NCI-H1436 treated with DMSO at 0.1 percent for 48 hours (cell line): ENCODE measurements around the gene SLC28A3.
"Not testable (repeated sequence)": the region's sequence is repeated elsewhere in the genome, so short reads cannot be mapped to it uniquely, and the experiment has no call there.

Experiments used
- DNase-seq: peaks from one replicate; lab custom pipeline; 2025; lab: John Stamatoyannopoulos, UW

The SLC28A3 gene, protein sequence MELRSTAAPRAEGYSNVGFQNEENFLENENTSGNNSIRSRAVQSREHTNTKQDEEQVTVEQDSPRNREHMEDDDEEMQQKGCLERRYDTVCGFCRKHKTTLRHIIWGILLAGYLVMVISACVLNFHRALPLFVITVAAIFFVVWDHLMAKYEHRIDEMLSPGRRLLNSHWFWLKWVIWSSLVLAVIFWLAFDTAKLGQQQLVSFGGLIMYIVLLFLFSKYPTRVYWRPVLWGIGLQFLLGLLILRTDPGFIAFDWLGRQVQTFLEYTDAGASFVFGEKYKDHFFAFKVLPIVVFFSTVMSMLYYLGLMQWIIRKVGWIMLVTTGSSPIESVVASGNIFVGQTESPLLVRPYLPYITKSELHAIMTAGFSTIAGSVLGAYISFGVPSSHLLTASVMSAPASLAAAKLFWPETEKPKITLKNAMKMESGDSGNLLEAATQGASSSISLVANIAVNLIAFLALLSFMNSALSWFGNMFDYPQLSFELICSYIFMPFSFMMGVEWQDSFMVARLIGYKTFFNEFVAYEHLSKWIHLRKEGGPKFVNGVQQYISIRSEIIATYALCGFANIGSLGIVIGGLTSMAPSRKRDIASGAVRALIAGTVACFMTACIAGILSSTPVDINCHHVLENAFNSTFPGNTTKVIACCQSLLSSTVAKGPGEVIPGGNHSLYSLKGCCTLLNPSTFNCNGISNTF

GRCh38 chr9:84340535-84340934 is at the start of gene SLC28A3:
TSS of gene SLC28A3 (minus strand) at chr9:84340758. CDS start at chr9:84340633, 125 bp downstream.
- DNase-seq = no peak

- DNase-seq = not testable (repeated sequence)
Observed at GRCh38 chr9:84390254-84390653, 49.7 kb upstream of the SLC28A3 start.

DNA sequence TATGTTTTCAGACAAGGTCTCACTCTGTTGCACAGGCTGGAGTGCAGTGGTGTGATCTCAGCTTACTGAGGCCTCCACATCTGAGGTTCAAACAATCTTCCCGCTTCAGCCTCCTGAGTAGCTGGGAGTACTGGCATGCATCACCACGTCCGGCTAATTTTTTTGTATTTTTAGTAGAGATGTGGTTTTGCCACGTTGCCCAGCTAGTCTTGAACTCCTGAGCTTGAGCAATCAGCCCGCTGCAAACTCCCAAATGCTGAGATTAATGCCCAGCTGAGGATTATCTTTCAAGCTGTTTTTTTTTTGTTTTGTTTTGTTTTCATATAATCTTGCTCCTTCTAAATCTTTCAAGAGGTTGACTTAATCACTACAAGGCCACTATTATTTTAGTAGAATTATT is 47.3 kb upstream of the SLC28A3 start:
- DNase-seq = no peak

DNA sequence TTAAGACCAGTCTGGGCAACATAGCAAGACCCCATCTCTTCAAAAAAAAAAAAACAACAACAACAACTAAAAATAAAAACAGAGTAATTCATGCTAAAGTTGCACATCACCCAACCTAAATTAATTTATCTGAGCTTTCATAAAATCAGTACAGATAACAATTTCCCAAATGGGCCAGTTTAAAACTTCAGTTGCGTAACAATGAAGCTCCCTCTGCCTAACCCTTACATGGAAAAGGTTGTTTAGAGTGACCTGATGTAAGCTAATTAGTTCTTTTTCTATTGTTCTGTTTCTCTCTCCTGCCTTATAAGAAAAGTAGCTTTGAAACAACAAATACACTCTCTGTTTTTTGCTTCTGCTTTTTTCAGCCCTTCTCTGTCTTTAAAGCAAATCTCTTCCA is 46.2 kb upstream of the SLC28A3 start:
- DNase-seq = no peak

DNA sequence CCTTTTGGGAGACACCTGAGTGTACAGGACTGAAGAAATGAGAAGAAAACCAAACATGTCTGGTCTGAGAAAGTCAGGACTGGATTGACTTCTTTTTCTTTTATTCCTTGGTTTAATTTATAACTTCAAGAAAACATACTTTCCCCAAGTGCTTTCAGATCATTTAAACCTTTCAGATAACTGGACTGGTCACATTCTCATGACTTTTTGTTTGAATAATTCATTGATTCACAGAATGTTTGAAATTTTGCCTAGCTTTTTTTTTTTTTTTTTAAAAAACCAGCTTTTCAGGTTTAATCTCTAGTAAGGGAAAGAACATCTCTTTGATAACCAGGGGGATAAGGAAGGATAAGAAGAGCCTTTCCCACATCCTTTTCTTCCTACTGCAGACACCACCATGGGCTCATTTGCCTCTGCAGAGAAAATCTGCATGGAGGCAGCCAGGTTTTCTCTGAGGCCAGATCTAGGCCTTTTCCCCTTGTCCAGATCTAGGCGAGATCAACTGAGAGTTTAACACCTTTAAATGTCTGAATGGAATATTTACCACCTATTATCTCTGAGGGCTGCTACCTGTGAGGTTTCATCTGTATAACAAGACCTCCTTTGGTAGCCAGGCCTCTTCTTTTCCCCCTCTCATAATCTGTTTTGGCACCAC is 45.0 kb upstream of the SLC28A3 start:
- no peak for DNase-seq

- no peak for DNase-seq
Observed at GRCh38 chr9:84384617-84385016, 44.1 kb upstream of the SLC28A3 start.

- DNase-seq = no peak
Observed at GRCh38 chr9:84383178-84383577, 42.6 kb upstream of the SLC28A3 start.

DNA sequence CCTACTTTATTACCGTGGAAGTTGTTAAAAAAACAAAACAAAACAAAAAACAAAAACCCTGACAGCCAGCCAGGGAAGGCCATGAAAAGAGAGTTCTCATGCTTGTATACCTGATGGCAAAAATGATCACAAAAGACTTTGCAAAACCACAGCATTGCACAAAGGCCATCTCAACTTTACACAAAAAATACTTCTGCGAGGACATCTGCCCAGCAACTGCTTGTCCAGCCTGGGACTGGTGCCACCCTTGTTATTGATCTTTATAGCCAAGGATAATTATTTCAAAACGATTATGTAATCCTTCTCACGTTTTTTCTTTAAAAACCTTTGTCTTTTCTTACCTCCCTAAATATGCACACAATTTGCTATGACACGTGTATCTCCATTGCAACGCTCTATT is 42.2 kb upstream of the SLC28A3 start:
- no peak for DNase-seq

DNA sequence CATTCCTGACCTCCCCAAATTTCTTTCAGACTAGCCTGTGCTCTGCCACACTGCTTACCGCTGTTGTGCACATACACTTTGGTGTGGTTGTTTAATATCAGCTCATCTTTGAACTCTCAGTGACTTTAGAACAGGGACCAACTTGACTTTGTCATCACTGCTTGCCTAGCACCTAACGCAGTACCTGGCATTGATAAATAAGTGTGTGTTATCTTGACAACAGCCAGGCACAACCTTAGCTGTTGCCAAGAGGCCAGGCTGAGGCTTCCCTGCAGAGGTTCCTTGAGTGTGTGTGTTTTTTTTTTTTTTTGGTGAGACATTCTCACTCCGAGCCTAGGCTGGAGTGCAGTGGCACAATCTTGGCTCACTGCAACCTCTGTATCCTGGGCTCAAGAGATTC is 41.0 kb upstream of the SLC28A3 start:
- DNase-seq = no peak

- no peak for DNase-seq
Observed at GRCh38 chr9:84379740-84380139, 39.2 kb upstream of the SLC28A3 start.

DNA sequence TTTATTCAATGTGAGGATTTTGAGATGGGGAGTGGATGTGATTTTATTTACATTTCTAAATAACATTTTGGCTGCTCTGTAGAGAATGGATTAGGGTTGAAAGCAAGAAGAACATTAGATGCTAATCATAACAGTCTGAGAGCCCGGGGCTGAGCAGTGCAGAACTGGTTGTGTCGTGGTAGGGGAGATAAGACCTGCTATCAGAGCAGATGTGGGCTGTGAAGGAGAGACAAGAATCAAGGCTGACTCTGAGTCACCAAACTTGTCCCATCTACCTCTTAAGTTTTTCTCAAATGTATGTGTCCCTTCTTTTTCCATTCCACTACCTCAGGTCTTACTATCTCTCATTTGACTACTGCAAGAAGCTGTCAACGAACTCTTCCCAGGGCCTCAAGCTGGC is 35.4 kb upstream of the SLC28A3 start:
- DNase-seq = no peak

- no peak for DNase-seq
Observed at GRCh38 chr9:84374516-84374915, 34.0 kb upstream of the SLC28A3 start.

GRCh38 chr9:84374013-84374412 is 33.5 kb upstream of the SLC28A3 start:
- DNase-seq = no peak

- no peak for DNase-seq
Observed at GRCh38 chr9:84371737-84372136, 31.2 kb upstream of the SLC28A3 start.

DNA sequence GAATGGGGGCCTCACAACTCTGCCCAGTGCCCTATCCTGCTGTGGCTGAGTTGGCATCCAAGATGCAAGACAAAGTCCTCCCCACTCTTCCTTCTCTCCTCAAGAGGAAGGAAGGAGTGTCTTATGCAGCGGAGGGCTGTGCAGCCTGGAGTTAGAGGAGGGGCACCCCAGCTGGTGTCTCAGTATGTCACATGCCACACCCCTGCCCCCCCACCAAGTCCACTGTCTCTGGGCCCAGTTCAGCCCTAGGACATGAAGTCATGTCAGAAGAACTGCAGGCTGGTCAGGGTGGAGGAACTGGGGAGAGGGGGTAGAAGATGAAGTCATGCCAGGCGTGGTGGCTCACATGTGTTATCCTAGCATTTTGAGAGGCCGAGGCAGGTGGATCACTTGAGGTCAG is 28.0 kb upstream of the SLC28A3 start:
- DNase-seq = no peak

DNA sequence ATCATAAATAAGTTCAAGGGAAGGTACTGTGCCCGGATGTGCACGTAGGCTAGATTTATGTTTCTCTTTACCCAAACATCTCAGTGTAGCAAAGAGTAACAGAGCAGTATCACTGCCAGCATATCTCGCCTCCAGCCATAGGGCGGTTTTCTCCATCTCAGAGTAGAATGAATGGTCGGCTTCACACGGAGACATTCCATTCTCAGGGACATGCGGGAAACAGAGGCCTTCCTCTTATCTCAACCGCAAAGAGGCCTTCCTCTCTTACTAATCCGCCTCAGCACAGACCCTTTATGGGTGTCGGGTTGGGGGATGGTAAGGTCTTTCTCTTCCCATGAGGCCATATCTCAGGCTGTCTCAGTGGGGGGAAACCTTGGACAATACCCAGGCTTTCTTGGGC is 27.2 kb upstream of the SLC28A3 start:
- not testable (repeated sequence) for DNase-seq

- no peak for DNase-seq
Observed at GRCh38 chr9:84366683-84367082, 26.1 kb upstream of the SLC28A3 start.

GRCh38 chr9:84364894-84365490 is 24.4 kb upstream of the SLC28A3 start:
- not testable (repeated sequence) for DNase-seq

GRCh38 chr9:84361645-84362044 is 21.1 kb upstream of the SLC28A3 start:
- no peak for DNase-seq

- DNase-seq = no peak
Observed at GRCh38 chr9:84357275-84357674, 16.7 kb upstream of the SLC28A3 start.

DNA sequence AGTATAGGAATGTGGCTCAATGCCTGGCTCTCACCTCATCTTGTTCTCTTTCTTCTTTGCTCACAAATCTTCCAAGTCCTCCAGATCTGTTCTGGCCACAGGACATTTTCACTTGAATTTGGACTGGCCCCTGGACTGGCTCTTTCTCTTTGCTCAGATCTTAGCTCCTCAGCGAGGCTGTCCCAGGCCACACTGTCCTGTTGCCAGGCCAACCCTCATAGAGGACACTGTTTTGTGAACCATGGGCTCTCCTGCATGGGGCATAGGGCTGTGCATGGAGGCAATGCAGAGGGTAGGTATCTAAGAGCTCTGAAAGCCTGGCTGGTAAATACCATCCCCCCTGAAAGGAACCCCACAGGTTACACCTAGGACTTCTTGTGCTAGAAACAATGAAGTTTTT is 13.5 kb upstream of the SLC28A3 start:
- no peak for DNase-seq

GRCh38 chr9:84349671-84350070 is 9.1 kb upstream of the SLC28A3 start:
- DNase-seq = no peak

GRCh38 chr9:84343111-84343521 is 2.6 kb upstream of the SLC28A3 start:
- no peak for DNase-seq
